Upper lobe of left lung (tissue), 6 donors: Measurements from ENCODE around the gene ATP10B. TPM values are rescaled to one million over a fixed set of nuclear protein-coding genes. Genes with fewer than 3 reads are reported as not detected.
A peak's percentile ranks its signal among the peaks of the same experiment; 100 is the strongest.

ENCODE experiments used
- ATAC-seq, 2 donors: fragments of 200-7000 bp; cut with Tn5 transposase; one replicate each; pipeline ENCODE4 v1.9.1; 2022; ENCODE audit warnings: mild to moderate bottlenecking in 2 of 2, moderate library complexity in 2 of 2; ENCODE audit not compliant: low FRiP score in 2 of 2
- DNase-seq, 2 donors: peaks; one replicate each; pipeline ENCODE4 v3.0.0-alpha.2; 2019 to 2020
- H3K27ac ChIP-seq, 4 donors: fragments of 200-600 bp; sonication (generic); one replicate each; pipeline ENCODE4 v1.5.1; 2016 to 2019
- H3K27me3 ChIP-seq, 4 donors: fragments of 200-600 bp; sonication (generic); one replicate each; pipeline ENCODE4 v1.5.1; 2017 to 2019
- H3K36me3 ChIP-seq, 4 donors: fragments of 200-600 bp; sonication (generic); one replicate each; pipeline ENCODE4 v1.5.1; 2016 to 2019
- H3K4me1 ChIP-seq, 4 donors: fragments of 200-600 bp; sonication (generic); one replicate each; pipeline ENCODE4 v1.5.1; 2018 to 2019
- H3K4me3 ChIP-seq, 4 donors: fragments of 200-600 bp; sonication (generic); one replicate each; pipeline ENCODE4 v1.5.1; 2017 to 2019; ENCODE audit warnings: mild to moderate bottlenecking in 2 of 4, moderate library complexity in 1 of 4
- H3K9me3 ChIP-seq, 4 donors: fragments of 200-600 bp; sonication (generic); one replicate each; pipeline ENCODE4 v1.5.1; 2018 to 2019
- EP300 ChIP-seq, 4 donors: sonication (generic); formaldehyde crosslinking; IDR thresholded peaks; one replicate each; pipeline ENCODE4 v1.5.1; 2017; ENCODE audit warnings: antibody characterized with exemption in 4 of 4, control low read depth in 2 of 4
- POLR2A ChIP-seq, 4 donors: fragments of 450-650 bp; IDR thresholded peaks; one replicate each; pipeline ENCODE4 v1.5.1; 2016 to 2017; ENCODE audit warnings: antibody characterized with exemption in 4 of 4, mild to moderate bottlenecking in 2 of 4
- POLR2AphosphoS5 ChIP-seq, 2 donors: sonication (generic); formaldehyde crosslinking; IDR thresholded peaks; one replicate each; pipeline ENCODE4 v1.5.1; 2017; ENCODE audit warnings: antibody characterized with exemption in 2 of 2
- WGBS, 2 donors: methylation state at CpG; one replicate each; pipeline ENCODE4 v1.1.5; 2017 to 2018; 5-methylcytosine and 5-hydroxymethylcytosine counted together
- total RNA-seq, 6 donors: library from RNA; depleted of rRNA in 4 of 6; stranded (reverse); fragments of >200 nt in 4 of 6; gene quantifications; one replicate each; pipeline versions ENCODE4 v1.1.0 to v1.2.1, GENCODE V29; 2016 to 2021
- TF ChIP-seq, protein P1 (sequence below), 6 experiments: fragments of 450-650 bp in 4 of 6; fragments of 200-600 bp in 2 of 6; sonication (generic) in 2 of 6; IDR thresholded peaks; one replicate each; pipeline ENCODE4 v1.5.1; 2016 to 2019; ENCODE audit warnings: antibody characterized with exemption in 6 of 6
- donor health status: DM: no; HTN: no; CAD: no; lungs with moderate emphysema.
- donor health status: DM: no; HTN: yes; CAD: no; lungs with severe emphysema.

The ATP10B gene
- total RNA-seq, 6 donors from 2014 or later, result under 0.01 to 0.30 (median 0.09) TPM; not detected in 1

DNA sequence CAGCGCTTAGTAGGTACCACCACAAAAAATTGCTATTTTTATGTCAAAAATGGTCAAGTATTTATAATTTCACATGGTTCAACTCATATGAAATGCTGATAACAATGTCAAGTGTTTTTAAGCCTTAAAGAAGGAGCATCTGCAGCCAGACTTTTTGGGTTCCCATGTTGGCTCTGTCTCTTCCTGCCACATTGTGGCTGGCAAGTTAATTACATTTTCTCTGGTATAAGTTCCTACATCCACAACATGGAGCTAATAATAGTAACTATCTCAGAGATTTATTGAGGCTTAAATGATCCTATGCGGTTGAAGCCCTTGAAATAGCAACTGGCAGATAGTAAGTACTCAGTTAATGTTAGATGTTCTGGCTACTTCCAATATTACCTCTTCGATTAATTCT, 5.4 kb downstream of the ATP10B start:
- 82% methylated on average over 3 of the region's 3 CpGs for WGBS, 2 donors
- Histone ChIP-seq H3K27me3 (no peaks in the 10 kb centered on the region), H3K27ac (no peak overlapping the region), H3K36me3 (no peaks in the 10 kb centered on the region), H3K4me3 (no peak overlapping the region), H3K4me1 (no peaks in the 10 kb centered on the region), H3K9me3 (no peaks in the 10 kb centered on the region)
- no peak for ATAC-seq
- TF ChIP-seq EP300 (IDR thresholded peaks at IDR 0.05), result no peak
- TF ChIP-seq POLR2AphosphoS5 (IDR thresholded peaks at IDR 0.05), result no peak
- TF ChIP-seq, protein P1, sequence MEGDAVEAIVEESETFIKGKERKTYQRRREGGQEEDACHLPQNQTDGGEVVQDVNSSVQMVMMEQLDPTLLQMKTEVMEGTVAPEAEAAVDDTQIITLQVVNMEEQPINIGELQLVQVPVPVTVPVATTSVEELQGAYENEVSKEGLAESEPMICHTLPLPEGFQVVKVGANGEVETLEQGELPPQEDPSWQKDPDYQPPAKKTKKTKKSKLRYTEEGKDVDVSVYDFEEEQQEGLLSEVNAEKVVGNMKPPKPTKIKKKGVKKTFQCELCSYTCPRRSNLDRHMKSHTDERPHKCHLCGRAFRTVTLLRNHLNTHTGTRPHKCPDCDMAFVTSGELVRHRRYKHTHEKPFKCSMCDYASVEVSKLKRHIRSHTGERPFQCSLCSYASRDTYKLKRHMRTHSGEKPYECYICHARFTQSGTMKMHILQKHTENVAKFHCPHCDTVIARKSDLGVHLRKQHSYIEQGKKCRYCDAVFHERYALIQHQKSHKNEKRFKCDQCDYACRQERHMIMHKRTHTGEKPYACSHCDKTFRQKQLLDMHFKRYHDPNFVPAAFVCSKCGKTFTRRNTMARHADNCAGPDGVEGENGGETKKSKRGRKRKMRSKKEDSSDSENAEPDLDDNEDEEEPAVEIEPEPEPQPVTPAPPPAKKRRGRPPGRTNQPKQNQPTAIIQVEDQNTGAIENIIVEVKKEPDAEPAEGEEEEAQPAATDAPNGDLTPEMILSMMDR (IDR thresholded peaks at IDR 0.05), result no peak
- TF ChIP-seq POLR2A (IDR thresholded peaks at IDR 0.05), result no peak
- no peak for DNase-seq

GRCh38 chr5:160844177-160844576, 7.8 kb downstream of the ATP10B start:
- Histone ChIP-seq H3K9me3 (no peaks in the 10 kb centered on the region), H3K27ac (no peak overlapping the region), H3K4me3 (no peak overlapping the region), H3K36me3 (no peaks in the 10 kb centered on the region), H3K27me3 (no peaks in the 10 kb centered on the region), H3K4me1 (no peaks in the 10 kb centered on the region)
- no peak for ATAC-seq
- TF ChIP-seq, protein P1 (IDR thresholded peaks at IDR 0.05), result no peak
- TF ChIP-seq POLR2AphosphoS5 (IDR thresholded peaks at IDR 0.05) (no peak), EP300 (IDR thresholded peaks at IDR 0.05) (no peak), POLR2A (IDR thresholded peaks at IDR 0.05) (no peak)
- WGBS, 2 donors, result 48 to 49% methylated on average over 2 of the region's 2 CpGs
- no peak for DNase-seq

DNA sequence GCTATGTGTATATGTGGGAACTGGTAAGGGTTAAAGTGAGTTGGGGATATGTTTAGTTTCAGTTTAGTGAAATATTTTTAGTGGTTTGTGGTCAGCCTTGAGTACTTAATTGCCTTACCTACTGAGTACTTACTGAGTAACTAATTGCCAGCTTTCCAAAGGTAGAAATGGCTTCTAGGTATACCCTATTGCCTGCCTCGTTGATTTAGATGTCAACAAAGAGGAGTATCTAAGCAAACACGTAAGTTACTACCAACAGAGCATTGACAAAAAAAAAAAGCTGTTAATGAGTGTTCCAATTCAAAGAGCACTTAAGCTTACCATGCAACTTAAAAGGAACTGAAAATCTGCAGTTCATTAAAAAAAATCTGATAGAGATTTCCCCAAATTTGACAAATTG, 8.8 kb downstream of the ATP10B start:
- DNase-seq (no peak), ATAC-seq (peak in 1 of 2 donors; percentile 66)
- 22 to 45% methylated on average over 2 of the region's 2 CpGs for WGBS, 2 donors
- Histone ChIP-seq H3K27me3 (no peaks in the 10 kb centered on the region), H3K36me3 (no peaks in the 10 kb centered on the region), H3K4me1 (no peaks in the 10 kb centered on the region), H3K27ac (no peak overlapping the region), H3K9me3 (no peaks in the 10 kb centered on the region), H3K4me3 (no peak overlapping the region)
- TF ChIP-seq, protein P1 (IDR thresholded peaks at IDR 0.05), result no peak
- peak in 1 of 4 donors; percentile 29 for TF ChIP-seq EP300 (IDR thresholded peaks at IDR 0.05)

DNA sequence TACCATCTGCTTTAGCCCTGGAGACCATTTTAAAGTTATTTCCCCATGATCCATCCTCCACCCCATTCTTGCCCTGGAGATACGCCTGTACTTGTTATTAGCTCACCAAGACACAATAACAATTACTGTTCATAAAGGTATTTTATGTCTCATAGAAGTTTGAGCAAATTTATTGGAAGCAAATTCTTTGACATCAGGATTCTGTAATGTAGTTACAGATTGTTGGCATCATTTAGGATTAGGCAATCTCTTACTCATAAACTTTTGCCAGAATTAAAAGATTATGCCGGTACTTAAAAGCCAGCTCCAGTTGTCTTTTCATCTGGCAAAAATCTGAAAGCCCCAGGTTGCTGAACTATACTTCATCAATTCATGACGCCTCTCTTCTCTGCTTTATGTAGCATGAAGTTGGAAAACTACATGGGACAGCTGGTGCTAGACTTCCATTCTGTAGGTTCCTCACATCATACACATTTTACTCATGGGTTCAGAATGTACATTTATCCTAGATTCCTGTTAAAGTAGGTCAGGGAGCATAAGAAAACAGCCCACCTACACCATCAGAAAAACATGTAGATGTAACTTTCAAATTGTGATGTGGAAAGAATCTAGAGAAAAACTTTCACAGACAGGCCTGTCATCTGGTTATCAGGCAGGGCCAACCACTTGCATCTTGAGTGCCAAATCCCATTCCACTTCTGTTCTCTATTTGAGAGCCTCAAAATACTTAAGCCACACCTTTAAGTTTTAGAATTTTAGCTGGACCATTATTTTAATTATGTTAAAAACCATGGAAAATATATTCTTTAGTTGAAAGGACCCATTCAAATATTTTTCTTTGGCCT, 14.0 kb downstream of the ATP10B start:
- DNase-seq (no peak), ATAC-seq (peak in 1 of 2 donors; percentile 87)
- TF ChIP-seq POLR2A (IDR thresholded peaks at IDR 0.05) (no peak), EP300 (IDR thresholded peaks at IDR 0.05) (no peak), POLR2AphosphoS5 (IDR thresholded peaks at IDR 0.05) (no peak)
- TF ChIP-seq, protein P1 (IDR thresholded peaks at IDR 0.05), result no peak
- Histone ChIP-seq H3K27ac (no peak overlapping the region), H3K4me1 (peaks cover 0 to 5% (median 2%) of the 10 kb centered on the region in 4 donors), H3K4me3 (no peak overlapping the region), H3K9me3 (no peaks in the 10 kb centered on the region), H3K27me3 (no peaks in the 10 kb centered on the region), H3K36me3 (no peaks in the 10 kb centered on the region)
- 76 to 84% methylated on average over 3 of the region's 3 CpGs for WGBS, 2 donors

DNA sequence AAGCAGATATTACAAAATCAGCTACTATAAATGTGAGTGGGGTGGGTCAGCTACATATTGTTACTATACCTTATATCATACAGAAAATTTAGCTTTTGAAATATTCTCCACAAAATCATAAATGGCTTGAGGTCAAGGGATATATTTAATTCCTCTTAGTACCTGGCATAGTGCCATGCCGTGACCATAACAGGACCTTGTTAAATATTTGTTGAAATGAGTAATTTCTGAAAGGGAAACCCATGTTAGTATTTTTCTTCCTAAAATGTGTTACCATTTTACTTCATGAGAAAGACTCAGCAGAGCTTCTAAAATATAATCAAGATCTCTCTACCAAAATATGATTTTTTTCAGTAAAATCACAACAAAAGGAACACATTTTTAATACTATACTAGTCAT, 14.8 kb downstream of the ATP10B start:
- no peaks in the 10 kb centered on the region for H3K36me3 ChIP-seq
- TF ChIP-seq, protein P1 (IDR thresholded peaks at IDR 0.05), result no peak
- no peak for TF ChIP-seq POLR2AphosphoS5 (IDR thresholded peaks at IDR 0.05)
- no peak for TF ChIP-seq POLR2A (IDR thresholded peaks at IDR 0.05)
- no peak for TF ChIP-seq EP300 (IDR thresholded peaks at IDR 0.05)
- H3K27ac ChIP-seq, result no peak overlapping the region
- peaks cover 0 to 5% (median 2%) of the 10 kb centered on the region in 4 donors for H3K4me1 ChIP-seq
- no peaks in the 10 kb centered on the region for H3K9me3 ChIP-seq
- no peak overlapping the region for H3K4me3 ChIP-seq
- DNase-seq (no peak), ATAC-seq (no peak)
- 0% methylated on average over 1 of the region's 1 CpG for WGBS, 2 donors
- H3K27me3 ChIP-seq, result no peaks in the 10 kb centered on the region
